ENCODE results near the gene KLHL3.

KLHL3 gene

DNA sequence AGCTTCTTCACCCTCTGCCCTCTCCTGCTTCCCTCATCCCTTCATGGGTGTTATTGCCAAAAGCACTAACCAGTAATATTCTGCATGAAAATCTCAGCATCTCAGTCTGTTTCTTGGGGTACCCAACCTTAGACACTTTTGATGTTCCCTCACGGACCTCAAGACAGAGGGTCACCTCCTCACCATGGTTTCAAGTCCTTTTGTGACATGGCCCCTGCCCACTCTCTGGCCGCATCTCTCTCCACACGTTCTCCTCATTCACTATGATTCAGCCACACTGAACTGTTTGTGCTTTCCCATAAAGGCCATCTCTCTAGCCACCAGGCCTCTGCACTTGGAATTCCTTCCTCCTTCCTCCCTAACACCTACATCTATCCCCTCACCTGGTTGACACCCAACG lies 125.3 kb downstream of the KLHL3 start:
- DNase-seq (ENCODE audit: low read depth) = no peak

DNA sequence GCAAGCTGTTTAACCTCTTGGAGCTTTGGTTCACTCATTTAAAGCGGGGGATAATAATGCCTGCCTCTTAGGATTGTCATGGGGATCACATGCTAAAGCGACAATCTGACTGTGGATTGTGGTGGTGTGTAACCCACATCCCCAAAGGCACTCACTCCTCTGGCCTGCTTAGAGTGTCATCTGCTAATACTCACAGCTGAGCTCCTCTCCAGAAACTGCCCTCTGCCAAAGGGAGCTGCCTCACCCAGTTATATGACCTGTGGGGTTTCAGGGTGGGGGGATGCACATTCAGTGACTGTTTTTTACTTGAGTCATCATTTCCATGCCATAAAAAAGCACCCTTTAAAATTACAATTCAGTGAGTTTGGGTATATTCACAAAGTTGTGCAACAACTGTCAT lies 126.8 kb downstream of the KLHL3 start:
- DNase-seq (ENCODE audit: low read depth) = no peak

DNA sequence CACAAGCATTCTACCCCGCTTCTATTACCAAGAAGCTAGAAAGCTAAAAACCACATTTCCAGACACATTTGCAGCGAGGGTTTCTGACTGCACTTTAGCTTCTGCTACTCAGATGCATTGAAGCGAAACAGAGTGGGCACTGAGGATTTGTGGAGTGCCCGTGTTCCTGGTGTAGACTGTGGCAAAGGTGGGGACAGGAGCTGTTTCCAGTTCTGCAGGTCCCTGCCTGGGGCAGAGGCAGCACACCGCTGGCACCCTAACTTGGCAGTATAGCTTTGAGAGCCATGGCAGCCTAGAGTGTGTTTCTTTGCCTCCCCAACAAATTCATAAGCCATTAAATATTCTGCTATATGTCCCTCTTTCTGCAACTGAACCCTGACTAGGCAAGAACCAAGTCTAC lies 128.1 kb downstream of the KLHL3 start:
- no peak for DNase-seq (ENCODE audit: low read depth)

DNA sequence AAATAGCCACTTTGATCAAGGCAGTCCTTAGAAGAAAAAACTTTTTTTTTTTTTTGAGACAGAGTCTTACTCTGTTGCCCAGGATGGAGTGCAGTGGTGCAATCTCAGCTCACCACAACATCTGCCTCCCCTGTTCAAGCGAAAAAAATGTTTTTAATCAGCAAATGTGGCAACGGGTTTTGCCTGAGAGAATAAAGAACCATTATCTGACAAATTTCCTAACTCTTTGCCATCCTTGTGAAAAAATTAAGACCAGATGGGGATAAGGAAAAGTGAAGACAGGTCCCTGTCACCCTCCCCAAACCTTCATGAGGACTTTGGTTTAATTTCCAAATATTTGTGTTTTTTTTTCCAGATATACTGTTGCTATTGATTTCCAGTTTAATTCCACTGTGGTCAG lies 129.5 kb downstream of the KLHL3 start:
- DNase-seq (ENCODE audit: low read depth) = no peak

DNA sequence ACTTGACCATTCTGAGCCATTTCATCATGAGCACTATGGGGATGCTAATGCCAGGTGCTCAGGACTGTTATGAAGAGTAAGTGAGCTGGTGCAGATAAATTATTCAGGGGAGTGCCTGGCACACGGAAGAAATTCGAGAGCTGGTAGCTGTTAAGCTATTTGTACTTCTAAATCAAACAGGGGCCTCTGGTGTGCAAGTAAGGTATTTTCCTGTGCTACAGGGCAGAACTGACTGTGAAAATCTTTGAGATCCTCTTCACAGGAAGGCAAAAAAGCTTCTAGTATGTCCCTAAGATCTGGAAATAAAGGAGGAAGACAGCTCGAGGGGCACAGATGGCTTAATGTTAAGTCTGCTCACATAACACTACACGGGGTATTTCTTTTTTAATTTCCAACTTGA lies 130.5 kb downstream of the KLHL3 start:
- no peak for DNase-seq (ENCODE audit: low read depth)

DNA sequence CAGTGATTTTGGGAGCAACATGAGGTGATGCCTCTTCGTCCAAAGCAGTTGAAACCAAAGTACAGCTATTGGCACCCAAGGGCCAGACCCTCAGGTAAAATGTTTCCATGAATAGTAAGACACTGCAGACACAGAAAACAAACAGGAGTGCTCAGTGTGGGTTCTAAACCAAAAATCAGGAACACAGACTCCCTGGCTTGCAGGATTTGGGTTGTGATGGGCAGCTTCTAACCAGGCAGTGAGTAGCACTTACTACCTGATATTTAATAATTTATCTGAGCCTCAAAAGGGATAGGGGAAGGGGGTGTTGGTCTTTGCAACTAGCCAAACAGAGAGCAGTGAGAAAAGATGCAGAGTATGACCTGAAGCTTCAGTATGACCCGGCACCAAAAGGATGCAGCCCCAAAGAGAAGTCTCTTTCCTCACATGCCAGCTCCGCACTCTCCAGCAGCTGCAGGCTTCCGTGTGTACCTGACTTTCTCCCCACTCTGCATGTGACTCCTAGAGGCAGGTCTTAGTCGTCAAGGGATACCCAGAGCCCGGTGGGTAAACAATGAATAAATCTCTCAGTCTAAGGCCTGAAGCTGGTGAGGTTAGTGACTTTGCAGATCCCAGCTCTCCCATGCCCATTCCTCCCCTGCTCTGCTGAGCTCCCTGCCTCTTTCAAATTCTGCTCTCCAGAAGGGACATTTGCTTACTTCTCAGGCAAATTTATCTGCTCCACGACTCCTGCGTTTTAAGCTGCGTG lies 131.4 kb downstream of the KLHL3 start:
- DNase-seq (ENCODE audit: low read depth) = no peak

DNA sequence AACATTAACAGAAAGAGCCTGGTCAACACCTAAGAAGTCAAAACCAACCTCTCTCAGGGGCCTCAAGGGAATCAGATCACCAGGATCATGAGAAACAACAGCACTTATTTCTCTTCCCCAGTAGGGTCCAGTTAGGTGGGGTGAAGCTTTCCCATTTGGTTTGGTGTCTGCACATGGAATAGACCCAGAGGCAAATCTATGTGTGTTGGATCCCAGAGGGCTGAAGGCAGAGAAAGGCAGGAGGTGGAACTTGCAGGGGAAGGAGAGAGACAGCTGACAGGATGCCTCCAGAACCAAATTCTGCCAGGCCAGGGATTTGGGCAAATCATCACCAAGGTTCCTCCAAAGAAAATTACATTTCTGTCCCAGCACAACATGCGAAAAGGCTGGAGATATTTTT lies 132.0 kb downstream of the KLHL3 start:
- DNase-seq (ENCODE audit: low read depth) = no peak

DNA sequence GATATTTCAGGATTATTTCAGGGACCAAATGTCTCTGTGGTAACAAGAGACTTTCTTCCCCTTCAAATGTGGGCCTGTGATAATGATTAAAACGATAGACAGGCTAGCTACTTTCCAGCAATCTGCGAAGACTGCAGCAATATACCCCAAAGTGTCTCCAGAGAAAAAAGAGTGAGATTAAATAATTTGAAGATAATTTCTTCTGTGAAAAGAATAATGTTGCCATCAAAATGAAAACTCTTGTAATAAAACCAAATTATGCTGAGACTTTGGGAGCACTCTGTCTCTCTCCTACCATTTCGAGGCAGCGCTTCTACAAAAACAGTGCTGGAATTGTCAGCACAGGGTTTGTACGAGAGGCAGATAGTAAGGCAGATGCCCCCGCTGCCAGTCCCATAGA lies 132.5 kb downstream of the KLHL3 start:
- no peak for DNase-seq (ENCODE audit: low read depth)

DNA sequence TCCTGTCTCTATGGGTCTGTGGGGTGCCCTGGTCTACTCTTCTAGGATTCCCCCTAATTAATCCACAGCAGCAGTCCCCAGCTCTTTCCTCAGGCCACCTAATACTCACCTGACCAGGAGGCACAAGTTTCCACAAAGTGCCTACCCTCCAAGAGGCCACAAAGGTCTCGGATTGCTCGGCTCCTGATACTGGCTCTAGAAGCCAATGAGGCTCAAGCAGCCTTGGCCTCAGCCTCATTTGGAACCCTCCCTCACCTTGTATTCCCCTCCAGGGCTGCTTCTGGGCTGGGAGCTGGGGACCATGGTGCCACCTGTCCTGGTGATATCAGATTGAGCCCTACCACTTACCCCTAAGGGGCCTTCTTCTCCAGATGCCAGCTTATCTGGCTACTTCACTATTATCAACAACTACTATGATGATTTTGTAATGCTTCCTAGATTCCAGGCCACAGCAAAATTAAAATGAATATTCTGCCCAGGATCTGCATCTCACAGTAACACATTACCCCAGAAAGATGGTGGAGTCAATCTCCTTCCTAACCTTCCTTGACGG lies 133.1 kb downstream of the KLHL3 start:
- no peak for DNase-seq (ENCODE audit: low read depth)

DNA sequence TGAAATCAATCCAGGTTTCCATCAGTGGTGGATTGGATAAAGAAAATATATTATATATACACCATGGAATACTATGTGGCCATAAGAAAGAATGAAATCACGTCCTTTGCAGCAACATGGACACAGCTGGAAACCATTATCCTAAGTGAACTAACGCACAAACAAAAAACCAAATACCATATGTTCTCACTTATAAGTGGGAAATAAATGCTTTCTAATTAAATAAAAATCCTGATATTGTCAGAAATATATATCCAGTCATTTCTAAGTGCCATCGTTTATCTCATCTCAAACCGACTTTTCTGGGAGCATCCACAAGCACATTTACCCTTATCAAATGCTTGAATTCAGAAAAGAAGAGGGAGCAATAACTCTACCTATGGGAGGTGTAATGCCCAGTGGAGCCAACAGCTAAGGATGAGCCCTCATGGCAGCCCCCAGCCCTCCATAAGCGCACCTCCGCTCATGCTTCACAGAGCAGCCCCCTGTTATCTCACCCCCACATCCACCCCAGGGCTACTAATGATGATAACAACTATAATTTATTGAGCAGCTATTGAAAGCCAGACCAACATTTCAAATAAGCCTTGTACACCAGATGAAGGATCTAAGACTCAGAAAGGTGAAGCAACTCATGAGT lies 135.0 kb downstream of the KLHL3 start:
- DNase-seq (ENCODE audit: low read depth) = no peak

DNA sequence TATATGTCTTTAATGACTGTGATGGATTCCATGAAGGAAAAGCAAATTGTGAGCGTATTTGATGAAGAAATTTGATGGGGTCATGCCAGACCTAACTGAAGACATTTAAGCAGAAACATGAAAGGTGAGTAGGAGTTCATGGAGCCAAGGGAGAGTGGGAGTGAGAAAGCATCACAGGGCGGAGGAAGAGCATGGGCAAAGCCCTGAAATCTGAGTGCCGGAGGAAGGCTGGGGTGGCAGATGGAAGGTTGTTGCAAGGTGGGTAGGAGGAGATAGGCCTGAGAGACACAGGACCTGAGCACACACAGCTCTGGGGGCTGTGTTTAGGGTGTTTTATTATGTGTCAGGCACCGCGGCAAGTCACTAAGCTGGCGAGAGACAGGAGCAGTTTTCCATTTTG lies 136.4 kb downstream of the KLHL3 start:
- DNase-seq (ENCODE audit: low read depth) = no peak

DNA sequence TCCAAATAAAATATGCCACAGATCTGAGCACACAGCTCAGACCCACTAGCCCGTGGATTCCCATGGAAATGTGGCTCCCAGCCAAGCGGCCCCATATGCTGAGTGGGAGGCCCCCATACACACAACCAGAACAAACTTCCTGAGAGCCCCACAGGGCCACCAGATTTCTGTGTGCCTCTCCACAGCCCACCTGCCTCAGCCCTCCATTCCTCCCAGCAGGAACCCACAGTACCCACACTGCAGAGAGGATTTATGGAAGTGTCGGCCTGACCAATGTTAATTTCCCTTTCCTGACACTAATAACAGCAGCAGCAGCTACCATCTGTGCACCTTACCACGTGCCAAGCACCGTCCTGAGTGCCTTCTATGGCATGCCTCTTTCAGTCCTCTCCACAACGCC lies 137.5 kb downstream of the KLHL3 start:
- DNase-seq (ENCODE audit: low read depth) = no peak

DNA sequence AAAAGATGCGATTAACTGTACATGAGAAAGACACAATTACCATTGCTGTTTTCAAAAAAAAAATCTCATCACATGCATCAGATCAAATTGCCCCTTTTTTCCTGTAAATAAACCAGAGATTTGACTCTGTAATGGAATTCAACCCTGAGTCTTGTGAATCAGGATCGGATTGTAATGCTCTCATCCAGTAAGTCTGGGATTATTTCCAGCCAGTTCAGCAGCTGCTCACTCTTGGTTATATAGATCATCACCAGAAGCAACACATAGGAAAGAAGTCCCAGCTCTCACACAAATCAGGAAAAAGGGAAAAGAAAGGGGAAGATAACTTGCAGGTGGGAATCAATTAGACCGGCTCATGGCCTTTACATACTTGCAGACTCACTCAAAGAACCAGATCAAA lies 138.9 kb downstream of the KLHL3 start:
- no peak for DNase-seq (ENCODE audit: low read depth)

DNA sequence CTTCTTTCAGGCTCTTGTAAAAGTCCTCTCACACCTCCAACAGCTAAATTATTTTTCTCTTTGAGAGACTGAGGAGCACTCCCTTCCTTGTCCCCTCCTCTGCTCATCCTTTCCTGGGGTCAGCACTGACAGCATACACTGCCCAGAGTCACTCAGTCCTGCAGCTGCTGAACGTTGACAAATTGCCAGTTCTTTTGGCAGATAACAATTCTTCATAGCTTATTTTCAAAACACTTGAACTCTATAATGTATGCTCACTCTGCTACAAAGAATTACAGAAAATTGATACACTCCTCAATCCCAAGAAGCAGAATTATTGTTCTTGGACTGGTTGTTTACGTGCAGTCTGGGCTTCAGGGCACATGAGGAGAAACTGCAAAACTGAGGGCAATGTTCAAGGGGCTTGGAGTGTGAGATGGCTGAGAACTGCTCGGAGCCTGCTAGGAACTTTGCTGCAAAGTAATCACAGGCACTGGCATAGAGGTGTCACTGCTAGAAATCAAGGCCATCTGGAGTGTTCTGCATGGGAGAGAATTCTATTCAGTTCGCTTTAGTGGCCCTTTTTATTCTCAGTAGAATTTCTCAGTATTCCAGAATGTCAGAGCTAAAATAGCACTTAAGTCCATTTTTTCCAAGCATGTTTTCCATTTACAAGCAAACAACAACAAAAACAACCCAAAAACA lies 140.4 kb downstream of the KLHL3 start:
- no peak for DNase-seq (ENCODE audit: low read depth)

DNA sequence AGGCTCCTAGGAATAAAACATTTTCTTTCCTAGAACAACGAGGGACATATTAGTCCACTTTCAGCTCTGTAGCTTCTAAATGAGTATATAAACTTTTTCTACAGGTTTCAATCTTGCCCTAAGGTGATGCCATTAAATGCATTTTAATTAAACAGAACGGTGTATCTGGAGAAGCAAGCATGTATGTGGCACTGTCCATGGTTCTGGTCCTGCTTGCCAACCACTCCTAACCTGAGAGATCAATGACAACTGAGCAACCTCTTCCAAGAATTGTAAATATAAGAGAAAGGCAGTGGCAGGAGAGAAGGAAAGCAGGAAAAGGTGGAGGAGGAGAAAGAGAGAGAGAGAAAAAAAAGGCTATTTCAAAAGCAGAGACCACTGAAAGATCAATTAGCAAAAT lies 141.2 kb downstream of the KLHL3 start:
- no peak for DNase-seq (ENCODE audit: low read depth)

DNA sequence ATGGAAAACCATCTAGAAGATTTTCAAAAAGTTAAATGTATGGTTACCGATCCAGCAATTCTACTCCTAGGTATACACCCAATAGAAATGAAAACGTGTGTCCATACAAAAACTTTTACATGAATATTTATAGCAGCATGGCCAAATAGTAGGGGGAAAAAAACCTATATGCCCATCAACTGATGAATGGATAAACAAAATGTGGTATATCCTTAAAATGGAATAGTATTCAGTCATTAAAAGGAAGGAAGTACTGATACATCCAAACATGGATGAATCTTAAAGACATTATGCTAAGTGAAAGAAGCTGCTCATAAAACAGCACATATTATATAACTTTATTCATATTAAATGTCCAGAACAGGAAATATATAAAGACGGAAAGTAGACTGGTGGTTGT lies 143.6 kb downstream of the KLHL3 start:
- DNase-seq (ENCODE audit: low read depth) = no peak

DNA sequence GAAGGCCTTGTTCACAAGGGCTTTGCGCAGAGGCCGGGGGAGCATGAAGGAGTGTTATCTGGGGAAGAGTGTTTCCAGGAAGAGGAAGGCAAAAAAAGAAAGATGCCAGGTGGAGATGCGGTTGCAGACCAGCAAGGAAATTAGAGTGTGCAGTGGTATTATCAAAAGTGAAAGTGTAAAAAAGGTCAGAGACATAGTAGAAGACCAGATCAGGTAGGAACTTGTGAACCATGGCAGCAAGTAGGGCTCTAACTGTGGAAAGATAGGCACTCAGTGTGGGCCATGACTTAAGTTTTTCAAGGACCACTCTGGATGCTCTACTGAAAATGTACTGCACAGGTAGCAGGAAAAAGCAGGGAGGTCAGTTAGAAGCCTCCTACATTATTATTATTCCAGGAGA lies 146.7 kb downstream of the KLHL3 start:
- no peak for DNase-seq (ENCODE audit: low read depth)

DNA sequence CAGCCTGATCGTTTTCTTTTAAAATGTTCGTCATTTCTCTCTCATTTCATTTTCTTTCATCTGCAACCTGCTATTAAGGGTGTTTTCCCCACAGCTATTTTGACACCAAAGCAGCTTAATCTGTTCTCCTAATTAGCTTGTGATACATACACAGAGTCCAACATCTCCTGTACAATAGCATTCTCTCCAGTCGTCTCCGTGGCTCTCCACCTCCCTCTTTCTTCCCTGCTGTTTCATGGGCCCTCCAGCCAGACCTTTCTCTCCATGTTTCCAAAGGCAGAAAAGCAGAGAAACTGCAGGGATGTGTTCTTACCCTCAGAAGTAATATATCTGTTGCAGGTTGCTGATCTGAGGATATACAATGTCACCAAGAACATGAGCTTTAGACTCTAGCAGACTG lies 148.0 kb downstream of the KLHL3 start:
- no peak for DNase-seq (ENCODE audit: low read depth)

DNA sequence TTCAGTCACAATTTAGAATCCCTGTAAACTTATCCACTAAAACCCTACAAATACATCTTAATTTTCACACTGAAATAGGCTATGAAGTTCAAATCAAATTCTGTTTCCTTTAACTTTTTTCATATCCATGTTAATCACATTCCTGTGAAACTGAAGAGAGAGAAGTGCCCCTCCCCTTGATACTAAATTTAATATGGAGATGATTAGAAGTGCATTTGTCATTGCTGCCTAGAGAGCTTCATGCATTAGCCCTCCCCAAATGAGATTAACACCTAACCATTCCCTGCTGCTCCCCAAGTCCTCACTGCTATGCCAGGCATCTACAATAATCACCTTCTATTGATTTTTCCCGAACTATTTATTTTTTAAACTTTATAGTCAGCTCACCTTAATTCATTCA lies 151.6 kb downstream of the KLHL3 start:
- no peak for DNase-seq (ENCODE audit: low read depth)

DNA sequence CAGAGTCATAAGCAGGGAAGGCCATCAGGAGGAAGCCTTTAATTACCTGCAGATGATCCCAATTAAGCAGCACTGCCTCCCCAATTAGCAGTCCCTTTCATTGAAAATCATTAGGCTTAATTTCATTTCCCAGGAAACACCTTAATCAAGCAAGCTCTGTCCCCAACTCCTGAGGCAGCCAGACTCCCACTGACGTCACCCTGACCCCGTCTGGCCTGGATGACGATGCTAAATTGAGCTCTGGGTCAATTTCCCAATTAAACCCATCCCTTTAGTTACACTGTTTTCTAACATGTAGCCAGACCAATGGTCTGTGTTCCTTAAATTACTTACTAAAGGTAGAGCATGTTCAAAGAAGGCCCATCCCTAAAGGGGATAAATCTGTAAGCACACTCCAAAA lies 152.8 kb downstream of the KLHL3 start:
- DNase-seq (ENCODE audit: low read depth) = no peak

DNA sequence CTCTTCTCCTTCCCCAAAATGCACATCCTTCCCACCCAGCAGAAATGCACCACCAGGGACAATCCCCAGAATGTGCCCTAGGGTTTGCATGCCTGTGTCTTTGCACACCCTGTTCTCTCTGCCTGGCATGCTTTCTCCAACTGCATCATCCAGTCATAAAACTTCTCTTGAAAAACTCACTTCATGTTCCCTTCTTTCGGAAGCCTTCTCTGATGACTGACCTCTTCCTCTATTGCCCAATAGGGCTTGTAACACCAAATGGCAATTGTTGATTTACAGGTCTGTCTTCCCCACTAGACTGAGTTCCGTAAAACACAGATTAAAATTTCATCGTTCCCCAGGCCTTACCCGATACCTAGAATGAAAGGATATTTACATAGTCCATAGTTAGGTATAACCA lies 153.7 kb downstream of the KLHL3 start:
- DNase-seq (ENCODE audit: low read depth) = no peak

DNA sequence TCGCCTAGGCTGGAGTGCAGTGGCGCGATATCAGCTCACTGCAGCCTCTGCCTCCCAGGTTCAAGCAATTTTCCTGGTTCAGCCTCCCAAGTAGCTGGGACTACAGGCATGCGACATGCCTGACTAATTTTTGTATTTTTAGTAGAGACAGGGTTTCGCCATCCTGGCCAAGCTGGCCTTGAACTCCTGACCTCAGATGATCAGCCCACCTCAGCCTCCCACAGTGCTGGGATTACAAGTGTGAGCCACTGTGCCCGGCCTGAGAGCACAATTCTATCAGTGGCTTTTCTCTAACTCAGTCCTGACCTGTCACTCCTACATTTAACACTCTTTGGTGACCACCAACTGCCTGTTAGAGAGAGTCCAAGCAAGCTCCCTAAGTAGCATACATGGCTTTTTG lies 154.1 kb downstream of the KLHL3 start:
- no peak for DNase-seq (ENCODE audit: low read depth)

DNA sequence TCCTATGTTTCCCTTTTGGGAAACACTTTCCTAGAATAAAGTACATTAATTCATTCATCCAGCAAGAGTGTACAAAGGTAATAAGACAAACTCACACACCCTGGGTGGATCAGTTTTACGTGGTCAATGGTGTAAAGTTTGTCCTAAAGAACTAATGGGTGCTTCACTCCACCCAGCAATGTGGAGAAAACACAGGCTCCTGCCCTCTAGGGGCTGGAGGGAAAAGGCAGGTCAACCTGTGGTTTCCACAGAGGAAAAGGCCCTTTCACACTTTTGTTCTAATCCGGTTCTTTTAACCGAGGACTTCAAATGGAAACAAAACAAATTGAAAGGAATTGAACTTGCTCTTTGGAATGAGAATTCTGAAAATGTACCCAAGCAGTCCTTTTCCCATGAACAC lies 155.9 kb downstream of the KLHL3 start:
- no peak for DNase-seq (ENCODE audit: low read depth)
